ENCODE data around the gene CNTN1. TPM values are rescaled to one million over a fixed set of nuclear protein-coding genes. Genes with fewer than 3 reads are reported as not detected.

The CNTN1 gene
- total RNA-seq, 2 donors from 2014 or later = not detected

GRCh38 chr12:41018010-41018409, 325.8 kb downstream of the CNTN1 start:
- no peaks in the 10 kb centered on the region for H3K4me1 Mint-ChIP-seq (ENCODE audit: low read depth)
- H3K27me3 Mint-ChIP-seq (ENCODE audit: low read depth) = no peaks in the 10 kb centered on the region
- peaks cover 0 to 6% of the 10 kb centered on the region in 2 donors for H3K9me3 Mint-ChIP-seq
- ATAC-seq (replicated peaks in 1 of 2) = no peak
- no peak for DNase-seq
- H3K4me3 Mint-ChIP-seq = no peak overlapping the region
- no peaks in the 10 kb centered on the region for H3K36me3 Mint-ChIP-seq (ENCODE audit: insufficient read depth in 2 of 2)
- no peak overlapping the region for H3K27ac Mint-ChIP-seq

- Mint-ChIP-seq H3K27ac (no peak overlapping the region), H3K4me1 (ENCODE audit: low read depth) (no peaks in the 10 kb centered on the region), H3K9me3 (peaks cover 0 to 3% of the 10 kb centered on the region in 2 donors), H3K4me3 (no peak overlapping the region), H3K27me3 (ENCODE audit: low read depth) (no peaks in the 10 kb centered on the region), H3K36me3 (ENCODE audit: insufficient read depth in 2 of 2) (no peaks in the 10 kb centered on the region)
- no peak for ATAC-seq (replicated peaks in 1 of 2)
- no peak for DNase-seq
Observed at GRCh38 chr12:41019461-41019860, 327.2 kb downstream of the CNTN1 start.

- ATAC-seq (replicated peaks in 1 of 2) (no peak), DNase-seq (no peak)
- H3K36me3 Mint-ChIP-seq (ENCODE audit: insufficient read depth in 2 of 2) = no peaks in the 10 kb centered on the region
- H3K27ac Mint-ChIP-seq = no peak overlapping the region
- peaks cover 0 to 4% of the 10 kb centered on the region in 2 donors for H3K9me3 Mint-ChIP-seq
- no peak overlapping the region for H3K4me3 Mint-ChIP-seq
- no peaks in the 10 kb centered on the region for H3K27me3 Mint-ChIP-seq (ENCODE audit: low read depth)
- H3K4me1 Mint-ChIP-seq (ENCODE audit: low read depth) = no peaks in the 10 kb centered on the region
Observed at GRCh38 chr12:41023836-41024235, 331.6 kb downstream of the CNTN1 start.

GRCh38 chr12:41026151-41026550, 333.9 kb downstream of the CNTN1 start:
- no peak overlapping the region for H3K4me3 Mint-ChIP-seq
- no peak overlapping the region for H3K27ac Mint-ChIP-seq
- peaks cover 0 to 4% of the 10 kb centered on the region in 2 donors for H3K9me3 Mint-ChIP-seq
- H3K36me3 Mint-ChIP-seq (ENCODE audit: insufficient read depth in 2 of 2) = no peaks in the 10 kb centered on the region
- H3K4me1 Mint-ChIP-seq (ENCODE audit: low read depth) = no peaks in the 10 kb centered on the region
- DNase-seq (no peak), ATAC-seq (replicated peaks in 1 of 2) (no peak)
- H3K27me3 Mint-ChIP-seq (ENCODE audit: low read depth) = no peaks in the 10 kb centered on the region

GRCh38 chr12:41032386-41032785, 340.1 kb downstream of the CNTN1 start:
- no peaks in the 10 kb centered on the region for H3K27me3 Mint-ChIP-seq (ENCODE audit: low read depth)
- no peaks in the 10 kb centered on the region for H3K36me3 Mint-ChIP-seq (ENCODE audit: insufficient read depth in 2 of 2)
- H3K27ac Mint-ChIP-seq = no peak overlapping the region
- DNase-seq (no peak), ATAC-seq (replicated peaks in 1 of 2) (no peak)
- peaks cover 0 to 3% of the 10 kb centered on the region in 2 donors for H3K9me3 Mint-ChIP-seq
- no peak overlapping the region for H3K4me3 Mint-ChIP-seq
- no peaks in the 10 kb centered on the region for H3K4me1 Mint-ChIP-seq (ENCODE audit: low read depth)

GRCh38 chr12:41034686-41035085, 342.4 kb downstream of the CNTN1 start:
- no peak for DNase-seq
- Mint-ChIP-seq H3K36me3 (ENCODE audit: insufficient read depth in 2 of 2) (no peaks in the 10 kb centered on the region), H3K4me1 (ENCODE audit: low read depth) (no peaks in the 10 kb centered on the region), H3K4me3 (no peak overlapping the region), H3K9me3 (peaks cover 0 to 9% of the 10 kb centered on the region in 2 donors), H3K27ac (no peak overlapping the region), H3K27me3 (ENCODE audit: low read depth) (no peaks in the 10 kb centered on the region)
- ATAC-seq (replicated peaks in 1 of 2) = no peak

GRCh38 chr12:41039461-41039860, 347.2 kb downstream of the CNTN1 start:
- no peaks in the 10 kb centered on the region for H3K36me3 Mint-ChIP-seq (ENCODE audit: insufficient read depth in 2 of 2)
- H3K27ac Mint-ChIP-seq = no peak overlapping the region
- no peaks in the 10 kb centered on the region for H3K4me1 Mint-ChIP-seq (ENCODE audit: low read depth)
- H3K9me3 Mint-ChIP-seq = peaks cover 0 to 9% of the 10 kb centered on the region in 2 donors
- H3K27me3 Mint-ChIP-seq (ENCODE audit: low read depth) = no peaks in the 10 kb centered on the region
- DNase-seq = no peak
- no peak for ATAC-seq (replicated peaks in 1 of 2)
- no peak overlapping the region for H3K4me3 Mint-ChIP-seq

- Mint-ChIP-seq H3K4me3 (no peak overlapping the region), H3K4me1 (ENCODE audit: low read depth) (no peaks in the 10 kb centered on the region), H3K9me3 (no peaks in the 10 kb centered on the region), H3K27me3 (ENCODE audit: low read depth) (no peaks in the 10 kb centered on the region), H3K27ac (no peak overlapping the region), H3K36me3 (ENCODE audit: insufficient read depth in 2 of 2) (no peaks in the 10 kb centered on the region)
- ATAC-seq (replicated peaks in 1 of 2) = no peak
- DNase-seq = no peak
Observed at GRCh38 chr12:41045509-41045908, 353.3 kb downstream of the CNTN1 start.

GRCh38 chr12:41049033-41049432, 356.8 kb downstream of the CNTN1 start:
- no peak for ATAC-seq (replicated peaks in 1 of 2)
- Mint-ChIP-seq H3K27ac (no peak overlapping the region), H3K9me3 (no peaks in the 10 kb centered on the region), H3K4me3 (no peak overlapping the region), H3K4me1 (ENCODE audit: low read depth) (no peaks in the 10 kb centered on the region), H3K36me3 (ENCODE audit: insufficient read depth in 2 of 2) (no peaks in the 10 kb centered on the region), H3K27me3 (ENCODE audit: low read depth) (no peaks in the 10 kb centered on the region)
- no peak for DNase-seq

GRCh38 chr12:41051954-41052353, 359.7 kb downstream of the CNTN1 start:
- Mint-ChIP-seq H3K4me3 (no peak overlapping the region), H3K4me1 (ENCODE audit: low read depth) (no peaks in the 10 kb centered on the region), H3K27ac (no peak overlapping the region), H3K36me3 (ENCODE audit: insufficient read depth in 2 of 2) (no peaks in the 10 kb centered on the region), H3K9me3 (no peaks in the 10 kb centered on the region), H3K27me3 (ENCODE audit: low read depth) (no peaks in the 10 kb centered on the region)
- ATAC-seq (replicated peaks in 1 of 2) (no peak), DNase-seq (no peak)

GRCh38 chr12:41052441-41052840, 360.2 kb downstream of the CNTN1 start:
- H3K9me3 Mint-ChIP-seq = no peaks in the 10 kb centered on the region
- no peaks in the 10 kb centered on the region for H3K27me3 Mint-ChIP-seq (ENCODE audit: low read depth)
- H3K4me1 Mint-ChIP-seq (ENCODE audit: low read depth) = no peaks in the 10 kb centered on the region
- DNase-seq = no peak
- H3K27ac Mint-ChIP-seq = no peak overlapping the region
- H3K4me3 Mint-ChIP-seq = no peak overlapping the region
- H3K36me3 Mint-ChIP-seq (ENCODE audit: insufficient read depth in 2 of 2) = no peaks in the 10 kb centered on the region
- ATAC-seq (replicated peaks in 1 of 2) = no peak

- Mint-ChIP-seq H3K27me3 (ENCODE audit: low read depth) (no peaks in the 10 kb centered on the region), H3K27ac (no peak overlapping the region), H3K36me3 (ENCODE audit: insufficient read depth in 2 of 2) (no peaks in the 10 kb centered on the region), H3K9me3 (no peaks in the 10 kb centered on the region), H3K4me3 (no peak overlapping the region), H3K4me1 (ENCODE audit: low read depth) (no peaks in the 10 kb centered on the region)
- DNase-seq = no peak
- no peak for ATAC-seq (replicated peaks in 1 of 2)
Observed at GRCh38 chr12:41053046-41053445, 360.8 kb downstream of the CNTN1 start.

GRCh38 chr12:41055875-41056577, 363.8 kb downstream of the CNTN1 start:
- Mint-ChIP-seq H3K36me3 (ENCODE audit: insufficient read depth in 2 of 2) (no peaks in the 10 kb centered on the region), H3K27ac (no peak overlapping the region), H3K9me3 (no peaks in the 10 kb centered on the region), H3K4me3 (no peak overlapping the region), H3K4me1 (ENCODE audit: low read depth) (no peaks in the 10 kb centered on the region), H3K27me3 (ENCODE audit: low read depth) (no peaks in the 10 kb centered on the region)
- no peak for ATAC-seq (replicated peaks in 1 of 2)
- no peak for DNase-seq

- no peaks in the 10 kb centered on the region for H3K4me1 Mint-ChIP-seq (ENCODE audit: low read depth)
Observed at GRCh38 chr12:41058266-41058665, 366.0 kb downstream of the CNTN1 start.

More at GRCh38 chr12:41058266-41058665, 366.0 kb downstream of the CNTN1 start:
- Mint-ChIP-seq H3K27me3 (ENCODE audit: low read depth) (no peaks in the 10 kb centered on the region), H3K4me3 (no peak overlapping the region), H3K9me3 (no peaks in the 10 kb centered on the region), H3K27ac (no peak overlapping the region), H3K36me3 (ENCODE audit: insufficient read depth in 2 of 2) (no peaks in the 10 kb centered on the region)
- ATAC-seq (replicated peaks in 1 of 2) (no peak), DNase-seq (no peak)
